HG03060 (cell line): ENCODE data around the gene PANK4.
"Not testable (repeated sequence)": the region's sequence is repeated elsewhere in the genome, so short reads cannot be mapped to it uniquely, and the experiment has no call there.

Source experiments
- ATAC-seq: cut with Tn5 transposase; IDR thresholded peaks from one replicate; pipeline ENCODE4 v1.9.1; 2021; ENCODE audit warnings: low read depth, moderate number of reproducible peaks; ENCODE audit not compliant: unreplicated experiment

The PANK4 gene

GRCh38 chr1:2525920-2526823 is at the start of gene PANK4:
Gene PANK4, minus strand, starts transcription at chr1:2526596. Its CDS starts 9 bp downstream, at chr1:2526587.
- peak; percentile 44 for ATAC-seq

- ATAC-seq = no peak
Measured at GRCh38 chr1:2574350-2574749, 48.0 kb upstream of the PANK4 start.

DNA sequence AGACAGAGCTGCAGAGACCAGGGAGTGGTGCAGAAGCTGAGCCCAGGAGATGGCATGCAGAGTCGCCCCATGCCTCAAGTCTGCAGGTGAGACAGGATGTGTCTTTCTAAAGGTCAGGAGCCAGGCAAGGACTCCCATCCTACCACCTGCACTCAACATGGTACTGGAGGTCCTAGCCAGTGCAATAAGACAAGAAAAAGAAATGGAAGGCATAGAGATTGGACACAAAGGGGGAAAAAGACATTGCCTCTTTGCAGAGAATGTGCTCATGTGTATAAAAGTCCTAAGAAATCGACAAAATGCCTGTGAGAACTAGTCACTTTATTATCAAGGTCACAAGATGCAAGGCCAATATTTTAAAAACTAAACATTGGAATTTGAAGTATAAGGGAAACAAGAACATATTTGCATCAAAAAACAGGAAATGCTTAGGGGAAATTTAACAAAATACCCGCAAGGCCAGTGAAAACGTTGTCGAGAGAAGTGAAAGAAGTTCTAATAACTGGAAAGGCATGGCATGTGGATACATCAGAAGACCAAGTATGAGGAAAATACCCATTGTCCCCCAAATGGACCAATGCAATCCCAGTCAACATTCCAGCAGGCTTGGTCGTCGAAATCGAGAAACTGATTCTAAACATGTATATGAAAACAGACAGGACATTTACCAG is 47.0 kb upstream of the PANK4 start:
- no peak for ATAC-seq

- ATAC-seq = no peak
Measured at GRCh38 chr1:2571348-2571747, 45.0 kb upstream of the PANK4 start.

DNA sequence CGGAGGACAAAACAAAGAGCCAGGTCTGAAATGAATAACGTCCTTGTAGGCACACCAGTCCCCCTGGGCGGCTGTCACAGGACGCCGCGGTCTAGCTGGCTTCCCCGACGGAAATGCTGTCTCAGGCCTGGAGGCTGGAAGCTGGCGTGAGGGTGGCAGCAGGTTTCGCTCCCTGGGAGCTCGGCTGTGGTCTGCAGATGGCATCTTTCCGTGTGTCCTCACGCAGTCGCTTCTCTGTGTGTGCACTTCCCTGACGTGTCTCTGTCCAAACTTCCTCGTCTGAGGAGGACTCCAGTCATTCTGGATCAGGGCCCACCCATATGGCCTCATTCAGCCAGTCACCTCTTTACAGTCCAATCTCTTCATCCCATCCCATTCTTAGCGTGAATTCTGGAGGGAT is 43.9 kb upstream of the PANK4 start:
- no peak for ATAC-seq

GRCh38 chr1:2569703-2570102 is 43.3 kb upstream of the PANK4 start:
- ATAC-seq = not testable (repeated sequence)

DNA sequence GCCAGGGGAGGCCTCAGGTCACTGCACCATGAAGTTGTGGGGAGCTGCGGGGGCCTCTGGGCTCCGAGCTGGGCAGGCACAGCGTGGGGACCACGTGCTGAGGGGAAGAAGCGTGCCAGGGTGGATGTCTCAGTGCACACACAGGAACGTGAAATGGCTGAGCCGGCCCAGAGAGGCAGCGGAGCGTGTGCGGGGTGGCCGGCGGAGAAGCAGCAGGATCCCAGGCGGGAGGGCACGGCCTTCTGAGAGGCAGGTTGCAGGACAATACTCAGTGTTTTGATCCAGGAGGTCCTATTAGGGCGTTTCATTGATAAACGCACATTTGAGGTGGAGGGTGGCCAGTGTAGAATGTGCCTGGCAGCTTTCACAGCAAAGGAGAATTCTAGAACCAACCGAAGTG is 42.7 kb upstream of the PANK4 start:
- ATAC-seq = no peak

- not testable (repeated sequence) for ATAC-seq
Measured at GRCh38 chr1:2568187-2568816, 41.9 kb upstream of the PANK4 start.

DNA sequence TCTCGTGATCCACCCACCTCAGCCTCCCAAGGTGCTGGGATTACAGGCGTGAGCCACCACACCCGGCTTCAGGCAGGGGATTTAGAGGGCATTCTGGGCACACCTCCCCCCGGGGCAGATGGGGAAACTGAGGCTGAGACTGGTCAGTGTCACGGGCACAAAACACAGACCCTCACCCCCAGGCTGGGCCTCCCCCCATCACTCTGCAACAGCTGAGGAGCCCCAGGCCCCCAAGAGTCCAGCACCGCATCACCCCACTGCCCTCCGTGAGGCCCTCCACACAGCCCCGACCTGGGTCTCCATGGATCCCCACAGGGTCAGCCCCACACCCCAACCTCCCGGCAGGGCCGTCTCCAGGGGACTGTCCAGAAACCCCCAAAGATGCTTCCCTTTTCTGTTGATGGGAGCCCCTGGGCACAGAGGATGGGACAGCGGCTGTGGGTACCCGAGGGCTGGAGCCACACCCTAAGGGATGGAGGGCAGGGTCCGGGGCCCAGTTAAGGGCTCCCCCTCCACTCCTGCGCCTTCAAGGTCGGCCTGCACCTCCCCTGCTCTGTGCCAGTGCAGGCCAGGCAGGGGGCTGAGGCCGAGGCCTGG is 40.8 kb upstream of the PANK4 start:
- no peak for ATAC-seq

- ATAC-seq = no peak
Measured at GRCh38 chr1:2566101-2567045, 40.0 kb upstream of the PANK4 start.

DNA sequence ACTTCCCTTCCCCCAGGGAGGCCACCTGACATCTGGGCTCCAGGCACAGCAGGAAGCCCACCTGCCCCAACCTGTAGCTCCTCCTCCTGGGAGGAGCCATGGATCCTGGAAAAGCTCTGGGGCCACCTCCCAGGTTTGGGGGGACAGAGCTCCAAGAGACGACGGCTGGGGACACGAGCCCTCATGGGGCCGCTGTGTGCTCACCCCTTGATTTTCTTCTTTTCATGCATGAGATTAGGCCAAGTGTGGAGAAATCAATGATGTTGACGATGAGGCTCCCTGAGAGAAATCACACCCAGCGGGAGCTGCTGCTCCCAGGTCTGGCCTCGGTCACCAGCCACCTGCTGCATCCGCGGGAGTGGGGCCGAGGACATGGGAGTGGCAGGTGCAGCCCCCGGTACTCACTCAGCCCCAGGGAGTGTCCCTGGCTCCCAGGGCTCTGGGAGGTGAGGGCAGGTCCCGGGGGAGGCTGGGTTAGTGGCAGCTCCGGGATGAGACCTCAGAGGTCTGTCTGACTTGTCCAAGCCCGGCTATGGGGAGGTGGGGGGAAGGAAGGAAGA is 38.5 kb upstream of the PANK4 start:
- no peak for ATAC-seq

GRCh38 chr1:2564006-2564814 is 37.8 kb upstream of the PANK4 start:
- no peak for ATAC-seq

GRCh38 chr1:2563205-2563604 is 36.8 kb upstream of the PANK4 start:
- no peak for ATAC-seq

DNA sequence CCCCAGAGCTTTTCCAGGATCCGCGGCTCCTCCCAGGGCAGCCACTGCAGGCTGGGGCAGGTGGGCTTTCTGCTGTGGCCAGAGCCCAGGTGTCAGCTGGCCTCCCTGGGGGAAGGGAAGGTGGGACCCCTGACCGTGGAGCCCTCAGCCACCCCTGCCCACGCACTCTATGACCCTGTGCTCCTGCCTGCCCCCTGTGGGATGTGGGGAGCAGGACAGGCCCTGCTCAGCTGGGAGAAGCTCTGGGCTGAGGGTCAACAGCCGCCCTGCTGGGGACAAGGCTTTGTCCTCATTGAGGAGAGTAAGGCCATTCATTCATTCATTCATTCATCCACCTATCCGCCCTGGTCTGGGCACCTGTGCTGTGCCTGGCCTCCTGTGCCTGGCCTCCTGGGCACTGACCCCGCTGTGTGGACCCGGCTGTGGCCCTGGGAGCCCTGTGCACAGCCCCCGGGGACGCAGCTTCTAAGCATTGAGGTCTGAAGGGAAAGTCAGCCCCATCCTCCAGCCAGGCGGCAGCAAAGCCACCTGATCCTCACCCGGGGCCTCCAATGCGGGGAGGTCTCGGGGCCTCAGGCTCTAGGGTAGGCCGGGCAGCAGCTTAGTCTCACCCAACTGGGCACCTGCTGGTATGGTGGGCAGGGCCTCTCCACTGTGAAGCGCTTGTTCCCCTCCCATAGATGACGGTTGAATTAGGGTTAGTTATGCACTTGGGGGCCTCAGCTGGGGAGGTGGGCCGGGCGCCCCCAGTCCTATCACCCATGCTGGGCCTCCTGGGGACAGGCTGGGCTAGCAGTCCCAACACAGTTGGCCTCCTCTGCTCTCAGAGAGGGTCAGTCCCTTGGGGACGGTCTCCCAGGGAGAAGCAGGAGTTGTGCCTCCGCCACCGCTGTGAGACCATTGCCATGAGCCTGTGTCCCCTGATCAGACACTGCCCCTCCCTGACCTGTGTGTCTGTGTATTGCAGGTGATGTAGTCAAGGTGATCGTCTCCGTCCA is 35.8 kb upstream of the PANK4 start:
- no peak for ATAC-seq

- ATAC-seq = no peak
Measured at GRCh38 chr1:2561446-2561845, 35.0 kb upstream of the PANK4 start.

- no peak for ATAC-seq
Measured at GRCh38 chr1:2560299-2561073, 34.1 kb upstream of the PANK4 start.
